Lung (tissue), 12 donors: ENCODE data around the gene ZSCAN30. TPM values are rescaled to one million over a fixed set of nuclear protein-coding genes. Genes with fewer than 3 reads are reported as not detected.

ENCODE experiments used
- ATAC-seq: fragments of 200-7000 bp; cut with Tn5 transposase; one replicate; pipeline ENCODE4 v1.9.1; 2020; ENCODE audit warnings: moderate number of reproducible peaks; ENCODE audit not compliant: insufficient read depth, low FRiP score
- DNase-seq, 3 donors: peaks; one replicate each; pipeline ENCODE4 v3.0.0-alpha.2; 2013 to 2017
- H3K27ac ChIP-seq, 2 donors: one replicate each; pipeline ENCODE4 v1.5.1; 2013; ENCODE audit warnings: mild to moderate bottlenecking in 2 of 2, moderate library complexity in 2 of 2, control low read depth in 1 of 2, inconsistent platforms in 1 of 2, low read depth in 1 of 2, low read length in 1 of 2
- H3K27me3 ChIP-seq, 3 donors: one replicate each; pipeline ENCODE4 v1.5.1; 2013; ENCODE audit warnings: low read length in 2 of 3; ENCODE audit not compliant: control insufficient read depth in 3 of 3, insufficient read depth in 3 of 3
- H3K36me3 ChIP-seq, 4 donors: one replicate each; pipeline ENCODE4 v1.5.1; 2013; ENCODE audit warnings: low read length in 4 of 4, mild to moderate bottlenecking in 1 of 4, moderate library complexity in 1 of 4; ENCODE audit not compliant: control insufficient read depth in 4 of 4, insufficient read depth in 4 of 4
- H3K4me1 ChIP-seq, 5 donors: one replicate each; pipeline ENCODE4 v1.5.1; 2013; ENCODE audit warnings: low read length in 5 of 5, mild to moderate bottlenecking in 2 of 5, moderate library complexity in 1 of 5; ENCODE audit not compliant: control insufficient read depth in 5 of 5, insufficient read depth in 5 of 5
- H3K4me3 ChIP-seq: one replicate; pipeline ENCODE4 v1.5.1; 2013; ENCODE audit warnings: mild to moderate bottlenecking, control low read depth, moderate library complexity
- H3K9ac ChIP-seq, 2 donors: one replicate each; pipeline ENCODE4 v1.5.1; 2013; ENCODE audit warnings: low read length in 2 of 2, control low read depth in 1 of 2; ENCODE audit not compliant: insufficient read depth in 1 of 2
- H3K9me3 ChIP-seq, 4 donors: one replicate each; pipeline ENCODE4 v1.5.1; 2013; ENCODE audit warnings: low read length in 3 of 4, mild to moderate bottlenecking in 1 of 4, moderate library complexity in 1 of 4; ENCODE audit not compliant: control insufficient read depth in 4 of 4, insufficient read depth in 3 of 4
- WGBS, 2 donors: extraction: QIAGEN DNeasy Blood & Tissue Kit; methylation state at CpG; one replicate each; pipeline ENCODE4 v1.1.7; 2013; 5-methylcytosine and 5-hydroxymethylcytosine counted together
- polyA plus RNA-seq, 2 donors: library from polyadenylated mRNA; stranded (reverse); fragments of 200-250 nt; gene quantifications; one replicate each; pipeline ENCODE4 v1.2.1, GENCODE V29; 2013
- total RNA-seq, 2 donors: library from RNA; depleted of rRNA in 1 of 2; stranded (reverse); fragments of >200 nt in 1 of 2; gene quantifications; one replicate each; pipeline ENCODE4 v1.2.1, GENCODE V29; 2014 to 2021
- TF ChIP-seq, protein P1 (sequence below): IDR thresholded peaks from 2 replicates; pipeline ENCODE4 v1.5.1; 2012; ENCODE audit warnings: mild to moderate bottlenecking; ENCODE audit errors: control extremely low read depth, extremely low read depth
- donor health status: control.
- donor health status: control.
- donor health status: Bipolar disorder and iron deficiency.
- donor health status: healthy.
- donor health status: DM: yes; HTN: yes; CAD: no.

Gene ZSCAN30
- total and polyA plus RNA-seq, 4 donors = 5.7 to 42.6 (median 12.1) TPM

- H3K4me3 ChIP-seq = no peak overlapping the region
- 93 to 96% methylated on average over 4 of the region's 4 CpGs for WGBS, 2 donors
- H3K4me1 ChIP-seq = peaks cover 0 to 4% (median 0%) of the 10 kb centered on the region in 5 donors
- H3K9me3 ChIP-seq = peaks cover 22 to 52% (median 33%) of the 10 kb centered on the region in 4 donors
- ATAC-seq (no peak), DNase-seq (no peak)
- no peak overlapping the region for H3K9ac ChIP-seq
- peaks cover 14 to 70% (median 38%) of the 10 kb centered on the region in 4 donors for H3K36me3 ChIP-seq
- H3K27ac ChIP-seq = no peak overlapping the region
- H3K27me3 ChIP-seq = no peaks in the 10 kb centered on the region
- TF ChIP-seq, protein P1, sequence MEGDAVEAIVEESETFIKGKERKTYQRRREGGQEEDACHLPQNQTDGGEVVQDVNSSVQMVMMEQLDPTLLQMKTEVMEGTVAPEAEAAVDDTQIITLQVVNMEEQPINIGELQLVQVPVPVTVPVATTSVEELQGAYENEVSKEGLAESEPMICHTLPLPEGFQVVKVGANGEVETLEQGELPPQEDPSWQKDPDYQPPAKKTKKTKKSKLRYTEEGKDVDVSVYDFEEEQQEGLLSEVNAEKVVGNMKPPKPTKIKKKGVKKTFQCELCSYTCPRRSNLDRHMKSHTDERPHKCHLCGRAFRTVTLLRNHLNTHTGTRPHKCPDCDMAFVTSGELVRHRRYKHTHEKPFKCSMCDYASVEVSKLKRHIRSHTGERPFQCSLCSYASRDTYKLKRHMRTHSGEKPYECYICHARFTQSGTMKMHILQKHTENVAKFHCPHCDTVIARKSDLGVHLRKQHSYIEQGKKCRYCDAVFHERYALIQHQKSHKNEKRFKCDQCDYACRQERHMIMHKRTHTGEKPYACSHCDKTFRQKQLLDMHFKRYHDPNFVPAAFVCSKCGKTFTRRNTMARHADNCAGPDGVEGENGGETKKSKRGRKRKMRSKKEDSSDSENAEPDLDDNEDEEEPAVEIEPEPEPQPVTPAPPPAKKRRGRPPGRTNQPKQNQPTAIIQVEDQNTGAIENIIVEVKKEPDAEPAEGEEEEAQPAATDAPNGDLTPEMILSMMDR = no peak
These were observed 13.6 kb upstream of the ZSCAN30 start for GRCh38 chr18:35303610-35304009.

DNA sequence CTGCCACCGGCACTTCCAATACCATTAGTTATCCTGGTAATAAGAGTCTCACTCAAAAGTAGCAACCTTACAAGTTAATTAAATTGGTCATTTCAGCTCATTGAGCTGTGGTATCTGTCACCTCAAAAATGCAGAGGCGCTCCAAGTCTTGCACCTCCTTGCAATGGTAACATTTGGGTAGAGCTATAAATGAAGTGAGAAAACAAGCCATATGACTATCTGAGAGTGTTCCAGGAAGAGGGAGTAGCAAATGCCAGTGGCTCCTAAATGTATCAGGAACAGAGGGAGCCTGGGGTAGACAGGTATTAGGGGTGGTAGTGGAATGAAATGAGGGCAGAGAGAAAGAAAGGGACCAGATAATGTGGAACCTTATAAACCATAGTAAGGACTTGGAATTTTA, 6.0 kb upstream of the ZSCAN30 start:
- DNase-seq (no peak), ATAC-seq (no peak)
- H3K9me3 ChIP-seq = peaks cover 0 to 5% (median 3%) of the 10 kb centered on the region in 4 donors
- H3K27ac ChIP-seq = no peak overlapping the region
- peaks cover 7 to 32% (median 23%) of the 10 kb centered on the region in 4 donors for H3K36me3 ChIP-seq
- TF ChIP-seq, protein P1 = no peak
- H3K4me3 ChIP-seq = no peak overlapping the region
- H3K27me3 ChIP-seq = no peaks in the 10 kb centered on the region
- 95% methylated on average over 2 of the region's 2 CpGs for WGBS, 2 donors
- H3K9ac ChIP-seq = no peak overlapping the region
- H3K4me1 ChIP-seq = peaks cover 2 to 16% (median 3%) of the 10 kb centered on the region in 5 donors

DNA sequence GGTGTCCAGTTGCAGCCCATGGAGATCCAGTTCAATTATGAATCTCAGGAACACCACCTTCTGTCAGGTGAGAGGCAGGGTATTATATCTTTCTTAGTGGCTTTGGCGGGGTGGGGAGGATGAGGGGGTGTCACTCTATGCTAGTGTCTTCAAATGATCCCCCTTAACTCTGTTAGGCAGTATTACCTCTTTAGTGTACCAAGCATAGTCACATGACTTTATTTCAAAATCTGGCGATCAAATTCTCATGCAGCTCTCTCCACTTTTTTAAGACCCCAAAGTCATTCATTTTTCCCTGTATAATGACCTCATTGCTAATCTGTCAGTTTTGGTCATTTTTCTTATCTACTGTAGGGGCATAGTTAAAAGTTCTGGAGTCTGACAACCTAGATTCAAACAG, 1.1 kb upstream of the ZSCAN30 start:
- TF ChIP-seq, protein P1 = no peak
- H3K4me1 ChIP-seq = peaks cover 2 to 20% (median 10%) of the 10 kb centered on the region in 5 donors
- H3K9me3 ChIP-seq = peaks cover 0 to 3% (median 0%) of the 10 kb centered on the region in 4 donors
- peak overlapping the region; percentile 86 to 87 for H3K9ac ChIP-seq
- H3K27ac ChIP-seq = no peak overlapping the region
- WGBS, 2 donors = 84 to 86% methylated on average over 2 of the region's 2 CpGs
- H3K4me3 ChIP-seq = no peak overlapping the region
- peaks cover 0 to 18% (median 9%) of the 10 kb centered on the region in 4 donors for H3K36me3 ChIP-seq
- ATAC-seq = no peak
- no peaks in the 10 kb centered on the region for H3K27me3 ChIP-seq
- DNase-seq = no peak

- DNase-seq (no peak), ATAC-seq (peak; percentile 12)
- TF ChIP-seq, protein P1 = no peak
- peaks cover 2 to 10% (median 10%) of the 10 kb centered on the region in 5 donors for H3K4me1 ChIP-seq
- H3K27me3 ChIP-seq = no peaks in the 10 kb centered on the region
- peaks cover 0 to 3% (median 0%) of the 10 kb centered on the region in 4 donors for H3K9me3 ChIP-seq
- peaks cover 2 to 9% (median 6%) of the 10 kb centered on the region in 4 donors for H3K36me3 ChIP-seq
- peak overlapping the region; percentile 75 to 94 for H3K27ac ChIP-seq
- peak overlapping the region; percentile 87 to 99 for H3K9ac ChIP-seq
- H3K4me3 ChIP-seq = peak overlapping the region; percentile 66
- 0 to 1% methylated on average over 8 of the region's 8 CpGs for WGBS, 2 donors
These were observed 319 bp downstream of the ZSCAN30 start for GRCh38 chr18:35289727-35290093.
